Activated CD8-positive, alpha-beta memory T cell treated with anti-CD3 and anti-CD28 coated beads for 1 hour (primary cell): ENCODE measurements around the gene FSHB.
"Not testable (repeated sequence)": the region's sequence is repeated elsewhere in the genome, so short reads cannot be mapped to it uniquely, and the experiment has no call there.

ENCODE experiments used
- DNase-seq, 2 donors: peaks; one replicate each; pipeline ENCODE4 v3.0.0-alpha.2; 2020; ENCODE audit warnings: low read depth in 1 of 2; ENCODE audit errors: extremely low read depth in 1 of 2

FSHB gene

DNA sequence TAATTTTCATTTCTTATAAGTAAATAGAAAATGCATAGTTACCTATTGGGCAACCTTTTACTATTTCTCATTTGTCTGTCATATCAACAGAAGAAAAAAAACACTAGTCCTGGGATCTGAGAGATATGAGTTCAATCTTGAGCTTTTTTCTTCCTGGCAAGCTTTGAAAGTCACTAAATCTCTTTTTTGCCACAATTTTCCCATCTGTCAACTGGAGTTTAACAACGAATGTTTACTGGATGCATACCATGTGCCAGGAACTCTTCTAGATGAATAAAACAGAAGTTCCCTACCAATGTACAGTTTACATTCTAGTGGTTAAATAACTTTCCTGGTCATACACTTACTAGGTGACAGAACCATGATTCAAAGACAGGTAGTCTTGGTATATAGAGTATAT lies 31.0 kb downstream of the FSHB start:
- DNase-seq, result no peak

DNA sequence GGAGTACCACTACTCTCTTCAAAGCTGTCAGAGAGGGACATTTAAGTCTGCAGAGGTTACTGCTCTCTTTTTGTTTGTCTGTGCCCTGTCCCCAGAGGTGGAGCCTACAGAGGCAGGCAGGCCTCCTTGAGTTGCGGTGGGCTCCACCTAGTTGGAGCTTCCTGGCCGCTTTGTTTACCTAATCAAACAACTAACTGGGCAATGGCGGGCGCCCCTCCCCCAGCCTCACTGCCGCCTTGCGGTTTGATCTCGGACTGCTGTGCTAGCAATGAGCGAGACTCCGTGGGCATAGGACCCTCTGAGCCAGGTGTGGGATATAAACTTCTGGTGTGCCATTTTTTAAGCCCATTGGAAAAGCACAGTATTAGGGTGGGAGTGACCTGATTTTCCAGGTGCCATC lies 37.8 kb downstream of the FSHB start:
- not testable (repeated sequence) for DNase-seq

DNA sequence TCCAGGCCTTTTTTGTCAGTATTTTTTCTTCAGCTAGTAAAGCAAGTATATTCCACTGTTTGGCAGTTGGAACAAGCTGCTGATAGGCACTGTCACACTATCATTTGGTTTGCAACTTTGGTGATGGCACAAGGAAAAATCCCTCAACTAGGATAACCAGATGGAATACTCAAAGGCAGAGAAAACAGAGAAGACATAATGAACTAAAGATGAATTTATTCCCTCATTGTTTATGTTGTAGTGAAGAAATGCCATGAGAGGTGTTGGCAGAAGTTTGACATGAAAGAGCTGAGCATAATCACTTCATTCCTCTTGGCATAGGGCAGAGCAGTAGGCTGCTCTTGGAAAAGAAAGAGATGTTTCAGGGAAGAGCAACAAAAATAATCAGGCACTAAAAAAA lies 39.9 kb downstream of the FSHB start:
- no peak for DNase-seq

DNA sequence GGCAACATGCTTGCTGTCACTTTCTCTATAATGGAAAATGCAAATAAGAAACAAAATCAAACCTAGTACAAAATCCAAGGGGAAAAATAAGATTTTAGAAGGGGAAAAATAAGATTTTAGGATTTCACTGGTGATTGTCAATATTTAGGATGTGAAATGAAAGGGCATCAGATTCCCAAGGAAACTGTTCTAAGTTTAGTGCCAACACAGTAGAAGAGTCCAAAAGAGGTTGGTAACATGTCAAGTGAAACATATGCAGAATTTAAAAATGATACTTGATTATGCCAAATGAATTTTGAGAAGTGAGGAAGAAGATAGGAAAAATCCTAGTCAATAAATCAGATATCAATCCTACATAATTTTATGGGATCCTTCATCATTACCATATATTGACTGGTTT lies 46.4 kb downstream of the FSHB start:
- no peak for DNase-seq

DNA sequence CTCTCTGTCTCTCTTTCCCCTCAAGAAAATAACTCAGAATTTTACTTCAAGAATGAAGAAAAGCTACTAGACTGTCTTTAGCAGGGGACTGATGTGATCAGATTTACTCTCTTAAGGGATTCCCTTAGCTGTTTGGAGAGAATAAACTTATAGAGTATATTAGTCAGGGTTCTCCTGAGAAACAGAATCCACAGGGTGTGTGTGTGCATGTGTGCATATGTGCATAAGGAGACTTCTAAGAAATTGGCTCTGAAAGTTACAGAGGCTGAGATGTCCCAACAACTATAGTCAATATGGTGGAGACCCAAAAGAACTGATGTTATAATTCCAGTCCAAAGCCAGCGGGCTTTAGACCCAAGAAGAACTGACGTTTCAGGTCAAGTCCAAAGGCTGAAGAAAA lies 49.0 kb downstream of the FSHB start:
- no peak for DNase-seq

DNA sequence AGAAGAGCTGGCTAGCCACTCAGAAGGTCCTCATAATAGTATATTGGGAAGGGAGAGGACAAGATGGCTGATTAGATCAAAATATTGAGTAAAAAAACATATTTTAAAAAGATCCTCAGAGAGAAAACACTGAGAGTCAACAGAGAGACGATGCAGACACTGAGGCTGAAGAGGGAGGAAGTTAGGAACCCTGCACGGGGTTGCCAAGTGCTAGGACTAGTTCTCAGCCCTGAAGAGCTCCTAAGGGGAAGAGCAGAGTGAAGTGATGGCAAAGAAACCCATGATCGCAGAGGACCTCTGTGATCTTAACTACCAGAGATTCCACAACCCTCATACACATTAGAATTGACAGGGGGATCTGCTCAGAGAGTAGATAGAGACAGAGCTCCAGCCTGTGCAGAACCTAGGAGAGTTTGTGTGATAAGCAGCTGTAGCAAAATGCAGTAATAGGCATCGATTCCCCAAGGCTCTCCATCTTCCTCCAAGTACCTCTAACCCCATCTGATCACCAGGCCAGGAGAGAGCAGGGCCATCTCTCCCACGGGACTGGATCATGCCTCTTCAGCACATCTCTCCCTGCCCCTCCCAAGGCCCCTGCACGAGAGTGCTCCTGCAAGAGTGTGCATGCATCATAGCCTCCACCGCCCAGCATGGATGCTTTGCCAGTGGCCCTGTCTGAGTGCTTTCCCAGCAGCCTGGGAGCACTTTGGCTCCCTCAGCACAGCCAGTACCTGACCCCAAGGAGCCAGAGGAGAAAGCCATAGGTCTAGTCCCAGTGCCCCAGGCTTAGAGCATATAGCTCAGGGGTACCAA lies 50.9 kb downstream of the FSHB start:
- no peak for DNase-seq

DNA sequence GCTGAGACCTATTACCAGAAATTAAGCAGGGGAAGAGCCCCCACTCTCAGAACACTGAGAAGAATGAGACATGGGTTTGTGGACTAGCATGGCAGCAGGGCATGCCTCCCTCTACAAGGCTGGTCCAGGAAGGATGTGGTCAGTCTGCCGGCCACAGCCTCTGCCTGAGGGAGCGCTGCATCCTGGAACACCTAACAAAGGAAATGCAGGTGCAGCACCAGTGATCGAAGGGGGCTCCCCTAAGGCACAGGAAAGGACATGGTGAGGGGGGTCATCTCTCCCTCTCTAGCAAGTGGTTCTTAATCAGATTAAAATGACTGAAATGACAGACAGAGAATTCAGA lies 51.4 kb downstream of the FSHB start:
- DNase-seq, result no peak
